Adrenal gland (tissue), 12 donors: ENCODE measurements around the gene MGAT5B. TPM values are rescaled to one million over a fixed set of nuclear protein-coding genes. Genes with fewer than 3 reads are reported as not detected.

Experiments
- DNase-seq, 7 donors: peaks; one replicate each; pipeline ENCODE4 v3.0.0-alpha.2; 2019 to 2020
- H3K27ac ChIP-seq, 5 donors: fragments of 200-600 bp; sonication (generic) in 4 of 5; 1 replicate in 3 of 5; 2 replicates in 2 of 5; pipeline versions ENCODE4 v1.5.1 to v1.8.0; 2016 to 2020; ENCODE audit warnings: mild to moderate bottlenecking in 1 of 5
- H3K27me3 ChIP-seq: fragments of 200-600 bp; 2 replicates; pipeline ENCODE4 v1.8.0; 2021
- H3K36me3 ChIP-seq, 2 donors: fragments of 200-600 bp; replicated peaks in 1 of 2; 1 replicate in 1 of 2; 2 replicates in 1 of 2; pipeline versions ENCODE4 v1.5.1 to v1.8.0; 2018 to 2022
- H3K4me1 ChIP-seq, 2 donors: fragments of 200-600 bp; replicated peaks in 1 of 2; 1 replicate in 1 of 2; 2 replicates in 1 of 2; pipeline versions ENCODE4 v1.5.1 to v1.8.0; 2018 to 2021
- H3K4me3 ChIP-seq, 4 donors: fragments of 200-600 bp; sonication (generic) in 3 of 4; one replicate each; pipeline ENCODE4 v1.5.1; 2016 to 2018
- H3K9me3 ChIP-seq, 3 donors: fragments of 200-600 bp; sonication (generic) in 1 of 3; replicated peaks in 1 of 3; 1 replicate in 2 of 3; 2 replicates in 1 of 3; pipeline versions ENCODE4 v1.5.1 to v1.8.0; 2016 to 2021
- POLR2A ChIP-seq, 2 donors: fragments of 450-650 bp; IDR thresholded peaks; one replicate each; pipeline ENCODE4 v1.6.1; 2017; ENCODE audit warnings: antibody characterized with exemption in 2 of 2, mild to moderate bottlenecking in 2 of 2, moderate library complexity in 1 of 2
- WGBS, 4 donors: extraction: QIAGEN DNeasy Blood & Tissue Kit in 2 of 4; methylation state at CpG; one replicate each; pipeline versions ENCODE4 v1.1.5 to v1.1.7; 2013 to 2017; 5-methylcytosine and 5-hydroxymethylcytosine counted together
- intact Hi-C, 2 donors: fragments of 100-400 bp; cut with DNase I; formaldehyde crosslinking; loops; one replicate each; pipeline versions ENCODE4 v1.14.1 to v1.15.0; 2022 to 2023
- polyA plus RNA-seq, 3 donors: library from polyadenylated mRNA; stranded (reverse); fragments of 200-250 nt in 2 of 3; fragments of 350-450 nt in 1 of 3; fragmentation: Illumina TruSeq in 1 of 3; extraction: RNeasy Lipid Tissue Mini Kit (QIAGEN cat#74804) in 1 of 3; gene quantifications; one replicate each; pipeline ENCODE4 v1.2.3, GENCODE V29; 2013 to 2014
- total RNA-seq, 9 donors: library from RNA; depleted of rRNA in 4 of 9; stranded (reverse); fragments of >200 nt in 4 of 9; fragments of 120-200 nt in 1 of 9; fragmentation: NEBNext Ultra II Directional in 1 of 9; extraction: Animal tissue kit (Norgen Biotek cat#: 25700) in 1 of 9; gene quantifications; one replicate each; pipeline versions ENCODE4 v1.1.0 to v1.2.4, GENCODE V29; 2013 to 2023
- TF ChIP-seq, protein P1 (sequence below), 6 experiments: fragments of 450-650 bp in 4 of 6; fragments of 200-600 bp in 2 of 6; sonication (generic) in 1 of 6; IDR thresholded peaks; 1 replicate in 5 of 6; 2 replicates in 1 of 6; pipeline versions ENCODE4 v1.5.1 to v1.8.0; 2016 to 2021; ENCODE audit warnings: antibody characterized with exemption in 6 of 6, mild to moderate bottlenecking in 2 of 6, moderate library complexity in 1 of 6
- donor health status: healthy with polysubstance abuse.
- donor health status: Bipolar disorder and iron deficiency.
- donor health status: DM: yes; HTN: yes; CAD: no.
- donor health status: DM: no; HTN: no; CAD: no.
- donor health status: DM: no; HTN: no; CAD: no.
- donor health status: DM: yes; HTN: yes; CAD: no.

Gene MGAT5B
- total and polyA plus RNA-seq, 12 donors: 0.24 to 1.0 (median 0.70) TPM; not detected in 1

DNA sequence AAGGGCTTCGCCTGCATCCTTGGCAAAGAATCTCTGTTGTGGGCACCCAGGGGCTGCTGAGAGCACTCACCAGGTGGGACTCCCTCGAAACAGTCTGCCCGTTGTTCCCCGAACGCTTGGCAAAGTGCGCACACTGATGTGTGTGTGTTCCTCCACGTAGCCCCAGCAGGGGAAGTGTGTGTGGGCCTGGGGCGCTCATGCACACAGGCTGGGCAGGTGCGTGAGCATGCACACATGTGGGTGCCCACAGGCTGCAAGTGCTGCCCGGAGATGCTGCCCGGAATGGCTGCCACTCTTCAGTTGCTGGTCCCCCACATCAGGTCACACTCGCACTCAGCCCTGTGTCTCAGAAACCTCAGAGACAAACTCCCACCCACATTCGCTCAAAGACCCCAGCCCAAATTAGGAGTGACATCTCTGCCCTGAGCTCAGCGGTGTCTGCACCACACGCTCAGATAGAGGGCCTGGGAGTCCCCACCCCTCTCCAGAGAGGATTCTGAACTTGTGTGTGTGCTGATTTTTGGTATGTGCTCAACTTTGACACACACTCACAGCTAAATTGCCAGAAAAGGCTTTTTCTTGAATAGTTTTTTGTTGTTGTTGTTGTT, 119.4 kb downstream of the MGAT5B start:
- H3K9me3 ChIP-seq: no peaks in the 10 kb centered on the region
- intact Hi-C loops: no loop called here
- H3K36me3 ChIP-seq: no peaks in the 10 kb centered on the region
- no peak for TF ChIP-seq POLR2A (IDR thresholded peaks at IDR 0.05)
- TF ChIP-seq, protein P1, sequence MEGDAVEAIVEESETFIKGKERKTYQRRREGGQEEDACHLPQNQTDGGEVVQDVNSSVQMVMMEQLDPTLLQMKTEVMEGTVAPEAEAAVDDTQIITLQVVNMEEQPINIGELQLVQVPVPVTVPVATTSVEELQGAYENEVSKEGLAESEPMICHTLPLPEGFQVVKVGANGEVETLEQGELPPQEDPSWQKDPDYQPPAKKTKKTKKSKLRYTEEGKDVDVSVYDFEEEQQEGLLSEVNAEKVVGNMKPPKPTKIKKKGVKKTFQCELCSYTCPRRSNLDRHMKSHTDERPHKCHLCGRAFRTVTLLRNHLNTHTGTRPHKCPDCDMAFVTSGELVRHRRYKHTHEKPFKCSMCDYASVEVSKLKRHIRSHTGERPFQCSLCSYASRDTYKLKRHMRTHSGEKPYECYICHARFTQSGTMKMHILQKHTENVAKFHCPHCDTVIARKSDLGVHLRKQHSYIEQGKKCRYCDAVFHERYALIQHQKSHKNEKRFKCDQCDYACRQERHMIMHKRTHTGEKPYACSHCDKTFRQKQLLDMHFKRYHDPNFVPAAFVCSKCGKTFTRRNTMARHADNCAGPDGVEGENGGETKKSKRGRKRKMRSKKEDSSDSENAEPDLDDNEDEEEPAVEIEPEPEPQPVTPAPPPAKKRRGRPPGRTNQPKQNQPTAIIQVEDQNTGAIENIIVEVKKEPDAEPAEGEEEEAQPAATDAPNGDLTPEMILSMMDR (IDR thresholded peaks at IDR 0.05): no peak
- no peak for DNase-seq
- H3K4me3 ChIP-seq: no peak overlapping the region
- H3K27me3 ChIP-seq: peaks cover 5% of the 10 kb centered on the region
- no peak overlapping the region for H3K27ac ChIP-seq
- no peaks in the 10 kb centered on the region for H3K4me1 ChIP-seq
- 53 to 88% (median 76%) methylated on average over 9 to 15 of the region's 15 CpGs for WGBS, 4 donors

DNA sequence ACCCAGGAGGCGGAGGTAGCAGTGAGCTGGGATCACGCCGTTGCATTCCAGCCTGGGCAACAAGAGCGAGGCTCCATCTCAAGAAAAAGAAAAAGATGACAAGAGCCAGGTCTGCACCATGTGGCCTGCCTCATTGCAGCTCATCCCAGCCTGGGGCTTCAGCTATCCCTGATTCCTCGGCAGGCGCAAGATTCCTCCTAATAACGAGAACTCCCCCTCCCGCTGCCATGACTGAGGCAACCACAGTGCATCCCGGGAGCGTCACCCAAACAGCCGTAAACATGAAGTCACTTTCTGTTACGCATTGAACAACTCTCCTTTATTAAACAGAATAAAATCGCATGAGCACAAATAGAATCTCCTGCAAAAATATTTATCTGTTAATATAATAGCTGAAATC, 120.6 kb downstream of the MGAT5B start:
- H3K36me3 ChIP-seq: no peaks in the 10 kb centered on the region
- 80 to 92% (median 86%) methylated on average over 13 of the region's 13 CpGs for WGBS, 4 donors
- intact Hi-C loops: no loop called here
- H3K27me3 ChIP-seq: peaks cover 5% of the 10 kb centered on the region
- no peak for TF ChIP-seq POLR2A (IDR thresholded peaks at IDR 0.05)
- TF ChIP-seq, protein P1 (IDR thresholded peaks at IDR 0.05): no peak
- H3K4me1 ChIP-seq: no peaks in the 10 kb centered on the region
- no peak overlapping the region for H3K4me3 ChIP-seq
- no peak for DNase-seq
- no peaks in the 10 kb centered on the region for H3K9me3 ChIP-seq
- no peak overlapping the region for H3K27ac ChIP-seq

- intact Hi-C loops: no loop called here
- DNase-seq: no peak
- H3K36me3 ChIP-seq: no peaks in the 10 kb centered on the region
- no peaks in the 10 kb centered on the region for H3K9me3 ChIP-seq
- H3K4me3 ChIP-seq: no peak overlapping the region
- 66 to 88% (median 81%) methylated on average over 4 to 5 of the region's 5 CpGs for WGBS, 4 donors
- no peak overlapping the region for H3K27ac ChIP-seq
- no peak for TF ChIP-seq POLR2A (IDR thresholded peaks at IDR 0.05)
- TF ChIP-seq, protein P1 (IDR thresholded peaks at IDR 0.05): no peak
- H3K27me3 ChIP-seq: peaks cover 3% of the 10 kb centered on the region
- no peaks in the 10 kb centered on the region for H3K4me1 ChIP-seq
These were observed 121.3 kb downstream of the MGAT5B start for GRCh38 chr17:76989519-76989918.

DNA sequence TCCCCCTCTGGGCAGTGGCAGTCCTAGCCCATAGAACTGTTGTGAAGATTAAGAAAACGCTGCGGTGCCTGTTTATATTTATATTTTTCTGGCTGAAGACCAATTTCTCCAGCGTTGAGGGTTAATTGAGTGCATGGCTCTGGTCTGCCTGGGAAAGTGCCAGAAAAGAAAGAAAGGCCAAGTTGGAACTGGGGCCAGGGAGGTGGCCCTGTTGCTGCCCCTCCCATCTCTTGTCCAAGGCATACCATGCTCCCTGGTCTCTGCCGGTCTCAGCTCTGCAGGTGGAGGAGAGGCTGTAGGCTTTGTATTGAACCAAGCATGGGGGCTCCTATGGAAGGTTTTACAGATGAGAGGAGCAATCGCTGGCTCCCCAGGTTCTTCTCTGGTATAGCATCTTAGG, 124.7 kb downstream of the MGAT5B start:
- intact Hi-C loops: no loop called here
- Histone ChIP-seq H3K4me3 (no peak overlapping the region), H3K36me3 (no peaks in the 10 kb centered on the region), H3K27ac (no peak overlapping the region), H3K27me3 (no peaks in the 10 kb centered on the region), H3K9me3 (no peaks in the 10 kb centered on the region), H3K4me1 (no peaks in the 10 kb centered on the region)
- no peak for DNase-seq
- TF ChIP-seq, protein P1 (IDR thresholded peaks at IDR 0.05): no peak
- TF ChIP-seq POLR2A (IDR thresholded peaks at IDR 0.05): no peak
- WGBS, 4 donors: 38 to 61% (median 53%) methylated on average over 4 to 5 of the region's 5 CpGs
